Measurements from ENCODE around the gene DCTN5.
A peak's percentile ranks its signal among the peaks of the same experiment; 100 is the strongest.

DCTN5 gene

DNA sequence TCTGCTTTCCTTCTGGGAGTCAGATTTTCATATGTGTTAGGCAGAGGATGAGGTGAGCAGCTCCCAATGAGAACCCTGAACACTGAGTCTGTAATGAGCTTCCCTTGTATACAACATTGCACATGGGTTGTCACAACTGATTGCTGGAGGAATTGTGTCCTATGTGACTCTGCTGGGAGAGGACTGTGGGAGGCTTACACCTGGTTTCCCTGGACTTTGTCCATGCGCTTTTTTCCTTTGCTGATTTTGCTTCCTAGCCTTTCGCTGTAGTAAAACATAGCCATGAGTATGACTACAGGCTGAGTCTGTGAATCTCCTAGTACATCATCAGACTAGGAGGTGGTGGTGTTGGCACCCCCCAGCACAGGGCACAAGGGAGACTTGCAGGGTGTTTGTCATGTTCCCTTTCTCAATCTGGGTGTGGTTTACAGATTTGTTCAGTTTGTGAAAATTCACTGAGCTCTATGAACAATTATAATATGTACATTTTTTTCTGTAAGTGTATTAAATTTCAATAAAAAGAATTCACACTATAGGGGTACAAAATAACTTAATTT is 35.7 kb downstream of the DCTN5 start:
- H3K36me3 ChIP-seq (ENCODE audit: insufficient read depth, low read length), result peaks cover 25% of the 10 kb centered on the region
- no peaks in the 10 kb centered on the region for H3K9me3 ChIP-seq (ENCODE audit: control insufficient read depth, insufficient read depth, low read length)
- no peak overlapping the region for H3K9ac ChIP-seq (ENCODE audit: low read depth, low read length)
- peaks cover 7% of the 10 kb centered on the region; the same call in 1 of the 2 replicates for H3K4me1 ChIP-seq (ENCODE audit: insufficient read depth, low read length)

DNA sequence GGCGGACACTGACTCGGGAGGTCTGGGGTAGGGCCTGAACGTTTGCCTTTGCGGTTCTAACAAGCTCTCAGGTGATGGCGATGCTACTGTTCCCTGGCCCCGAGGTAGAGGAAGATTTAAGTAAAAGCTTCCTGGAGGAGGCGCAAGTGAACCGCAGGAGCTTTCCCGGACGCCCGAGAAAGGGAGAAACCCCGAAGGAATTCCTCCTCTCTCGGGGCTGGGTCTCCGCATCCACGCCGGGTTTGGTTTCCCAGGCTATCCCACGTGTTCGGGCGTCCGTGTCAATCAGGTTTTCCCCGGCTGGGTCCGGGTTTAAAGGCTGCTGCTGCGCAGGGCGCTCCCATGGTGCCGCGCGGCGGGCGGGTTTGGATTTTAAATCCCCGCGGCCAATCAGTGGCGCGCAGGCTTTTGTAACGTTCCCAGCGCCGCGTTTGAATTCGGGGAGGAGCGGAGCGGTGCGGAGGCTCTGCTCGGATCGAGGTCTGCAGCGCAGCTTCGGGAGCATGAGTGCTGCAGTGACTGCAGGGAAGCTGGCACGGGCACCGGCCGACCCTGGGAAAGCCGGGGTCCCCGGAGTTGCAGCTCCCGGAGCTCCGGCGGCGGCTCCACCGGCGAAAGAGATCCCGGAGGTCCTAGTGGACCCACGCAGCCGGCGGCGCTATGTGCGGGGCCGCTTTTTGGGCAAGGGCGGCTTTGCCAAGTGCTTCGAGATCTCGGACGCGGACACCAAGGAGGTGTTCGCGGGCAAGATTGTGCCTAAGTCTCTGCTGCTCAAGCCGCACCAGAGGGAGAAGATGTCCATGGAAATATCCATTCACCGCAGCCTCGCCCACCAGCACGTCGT is 37.4 kb downstream of the DCTN5 start, which contains the start of gene PLK1:
Gene PLK1 (plus strand): TSS at position 460 of the 844 bp plus-strand sequence. CDS start 44 bp downstream, at position 504.
- Histone ChIP-seq H3K36me3 (ENCODE audit: insufficient read depth, low read length) (peaks cover 36% of the 10 kb centered on the region), H3K4me1 (ENCODE audit: insufficient read depth, low read length) (peaks cover 7% of the 10 kb centered on the region; the same call in 1 of the 2 replicates), H3K9me3 (ENCODE audit: control insufficient read depth, insufficient read depth, low read length) (no peaks in the 10 kb centered on the region), H3K9ac (ENCODE audit: low read depth, low read length) (peak within 1 kb of the TSS; percentile 97)

DNA sequence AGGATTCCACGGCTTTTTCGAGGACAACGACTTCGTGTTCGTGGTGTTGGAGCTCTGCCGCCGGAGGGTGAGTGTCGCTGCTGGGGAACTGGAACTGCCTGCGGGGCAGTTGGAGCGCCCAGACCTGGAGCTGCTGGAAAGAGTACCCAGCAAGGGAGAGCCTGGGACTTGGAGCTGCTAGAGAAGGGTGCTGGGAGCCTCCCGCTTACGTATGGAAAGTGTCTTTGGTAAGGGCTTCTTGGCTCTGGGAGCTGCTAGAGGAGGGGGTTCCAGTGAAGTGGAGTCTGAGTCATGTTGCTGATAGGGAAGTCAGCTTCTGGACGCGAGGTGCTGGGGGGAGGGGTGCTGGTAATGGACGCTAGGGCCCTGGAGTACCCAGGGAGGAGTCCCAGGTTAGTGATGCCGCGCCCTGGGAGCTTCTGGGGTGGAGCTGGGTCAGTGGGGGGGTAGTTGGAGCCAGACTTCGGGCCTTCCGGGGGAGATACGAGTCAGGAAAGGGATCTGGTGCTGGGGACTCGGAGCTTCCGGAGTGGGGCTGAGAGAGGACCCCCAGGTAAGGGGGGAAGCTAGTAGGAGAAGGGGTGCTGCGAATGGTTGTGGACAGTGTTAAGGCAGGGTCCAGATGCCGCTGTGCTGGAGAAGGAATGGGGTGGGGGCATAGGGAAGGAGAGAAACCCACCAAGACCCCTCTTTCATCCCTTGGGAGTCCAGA is 38.2 kb downstream of the DCTN5 start:
- Histone ChIP-seq H3K4me1 (ENCODE audit: insufficient read depth, low read length) (peaks cover 7% of the 10 kb centered on the region; the same call in 1 of the 2 replicates), H3K9ac (ENCODE audit: low read depth, low read length) (peak overlapping the region; percentile 97), H3K36me3 (ENCODE audit: insufficient read depth, low read length) (peaks cover 34% of the 10 kb centered on the region)

DNA sequence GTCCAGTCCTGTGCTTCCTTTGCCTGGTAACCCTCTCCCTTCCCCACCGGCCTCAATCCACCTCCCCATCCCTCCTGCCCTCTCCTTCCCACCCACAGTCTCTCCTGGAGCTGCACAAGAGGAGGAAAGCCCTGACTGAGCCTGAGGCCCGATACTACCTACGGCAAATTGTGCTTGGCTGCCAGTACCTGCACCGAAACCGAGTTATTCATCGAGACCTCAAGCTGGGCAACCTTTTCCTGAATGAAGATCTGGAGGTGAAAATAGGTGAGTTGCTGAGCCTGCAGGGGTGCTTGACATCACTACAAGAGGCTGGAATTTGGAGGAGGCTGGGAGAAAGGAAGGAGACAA is 38.7 kb downstream of the DCTN5 start:
- H3K4me1 ChIP-seq (ENCODE audit: insufficient read depth, low read length), result peaks cover 7% of the 10 kb centered on the region; the same call in 1 of the 2 replicates
- H3K36me3 ChIP-seq (ENCODE audit: insufficient read depth, low read length), result peaks cover 34% of the 10 kb centered on the region
- H3K9ac ChIP-seq (ENCODE audit: low read depth, low read length), result peak overlapping the region; percentile 97
- no peaks in the 10 kb centered on the region for H3K9me3 ChIP-seq (ENCODE audit: control insufficient read depth, insufficient read depth, low read length)

More for the DNA sequence above, 38.2 kb downstream of the DCTN5 start:
- no peaks in the 10 kb centered on the region for H3K9me3 ChIP-seq (ENCODE audit: control insufficient read depth, insufficient read depth, low read length)

DNA sequence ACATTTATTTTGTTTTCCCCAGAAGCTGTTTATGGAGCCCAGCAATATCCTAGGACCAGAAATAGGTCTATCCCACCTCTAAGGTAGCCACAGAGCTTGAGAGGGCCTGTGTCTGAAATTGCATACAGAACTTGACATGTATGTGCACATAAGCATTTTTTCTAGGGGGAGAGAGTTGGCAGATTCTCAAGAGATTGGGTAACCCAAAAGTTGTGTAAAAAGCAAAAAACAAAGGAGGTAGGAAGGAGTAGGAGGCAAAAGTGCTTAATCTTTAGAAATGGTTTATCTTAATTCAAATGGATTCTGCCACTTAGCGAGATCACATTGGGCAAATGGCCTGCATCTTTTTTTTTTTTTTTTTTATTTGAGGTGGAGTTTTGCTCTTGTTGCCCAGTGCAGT is 40.9 kb downstream of the DCTN5 start:
- H3K4me1 ChIP-seq (ENCODE audit: insufficient read depth, low read length), result peaks cover 7% of the 10 kb centered on the region; the same call in 1 of the 2 replicates
- peaks cover 37% of the 10 kb centered on the region for H3K36me3 ChIP-seq (ENCODE audit: insufficient read depth, low read length)
- no peaks in the 10 kb centered on the region for H3K9me3 ChIP-seq (ENCODE audit: control insufficient read depth, insufficient read depth, low read length)
- H3K9ac ChIP-seq (ENCODE audit: low read depth, low read length), result no peak overlapping the region

DNA sequence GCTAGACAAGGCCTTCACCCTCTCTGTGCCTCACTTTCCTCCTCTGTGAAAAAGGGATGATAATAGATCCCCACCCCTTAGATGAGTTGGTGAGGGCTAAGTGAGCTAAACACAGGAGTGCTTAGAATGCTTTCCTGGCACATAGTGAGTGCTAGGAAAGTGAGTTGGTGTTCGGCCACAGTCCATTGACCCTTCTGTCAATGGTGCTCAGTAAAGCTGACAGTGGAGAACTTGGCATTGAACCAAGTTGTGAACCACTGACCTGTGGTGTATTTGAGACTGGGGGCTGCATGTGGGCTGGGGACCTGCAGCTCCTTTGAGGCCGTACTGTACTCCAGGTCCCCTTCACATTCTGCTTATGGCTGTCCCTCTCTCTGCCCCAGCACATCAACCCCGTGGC is 42.2 kb downstream of the DCTN5 start:
- H3K9me3 ChIP-seq (ENCODE audit: control insufficient read depth, insufficient read depth, low read length), result no peaks in the 10 kb centered on the region
- no peak overlapping the region for H3K9ac ChIP-seq (ENCODE audit: low read depth, low read length)
- peaks cover 47% of the 10 kb centered on the region for H3K36me3 ChIP-seq (ENCODE audit: insufficient read depth, low read length)
- peaks cover 7% of the 10 kb centered on the region; the same call in 1 of the 2 replicates for H3K4me1 ChIP-seq (ENCODE audit: insufficient read depth, low read length)

DNA sequence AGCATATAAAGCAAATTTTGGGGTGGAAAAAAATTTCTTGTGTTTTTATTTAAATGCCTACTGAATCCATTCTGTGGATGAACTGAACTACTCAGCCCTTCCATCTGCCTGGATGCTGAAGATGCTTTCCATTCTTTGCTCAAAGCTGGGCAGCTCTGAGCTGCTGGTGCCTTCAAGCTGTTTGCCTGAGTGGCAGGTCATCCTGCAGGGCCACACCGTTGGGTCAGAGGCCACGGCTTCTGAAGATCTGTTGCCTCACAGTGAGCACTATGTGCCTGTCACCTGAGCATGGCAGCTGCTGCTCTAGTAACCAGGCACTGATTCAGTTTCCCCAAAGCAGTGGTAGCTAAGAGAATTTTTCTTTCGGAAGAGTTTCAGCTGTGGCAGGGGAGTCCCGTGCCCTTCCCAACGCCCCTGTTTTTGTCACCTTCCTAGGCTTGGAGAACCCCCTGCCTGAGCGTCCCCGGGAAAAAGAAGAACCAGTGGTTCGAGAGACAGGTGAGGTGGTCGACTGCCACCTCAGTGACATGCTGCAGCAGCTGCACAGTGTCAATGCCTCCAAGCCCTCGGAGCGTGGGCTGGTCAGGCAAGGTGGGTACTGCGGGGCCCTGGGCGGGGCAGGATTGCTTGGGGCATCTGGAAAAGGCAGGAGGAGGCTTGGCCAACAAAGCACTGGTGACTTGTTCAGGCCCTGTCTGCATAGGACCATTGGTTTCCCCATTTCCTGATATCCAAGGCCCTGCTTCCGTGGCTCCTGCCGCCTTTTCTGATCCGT is 46.0 kb downstream of the DCTN5 start:
- Histone ChIP-seq H3K9me3 (ENCODE audit: control insufficient read depth, insufficient read depth, low read length) (no peaks in the 10 kb centered on the region), H3K9ac (ENCODE audit: low read depth, low read length) (no peak overlapping the region), H3K36me3 (ENCODE audit: insufficient read depth, low read length) (peaks cover 33% of the 10 kb centered on the region), H3K4me1 (ENCODE audit: insufficient read depth, low read length) (no peaks in the 10 kb centered on the region)

DNA sequence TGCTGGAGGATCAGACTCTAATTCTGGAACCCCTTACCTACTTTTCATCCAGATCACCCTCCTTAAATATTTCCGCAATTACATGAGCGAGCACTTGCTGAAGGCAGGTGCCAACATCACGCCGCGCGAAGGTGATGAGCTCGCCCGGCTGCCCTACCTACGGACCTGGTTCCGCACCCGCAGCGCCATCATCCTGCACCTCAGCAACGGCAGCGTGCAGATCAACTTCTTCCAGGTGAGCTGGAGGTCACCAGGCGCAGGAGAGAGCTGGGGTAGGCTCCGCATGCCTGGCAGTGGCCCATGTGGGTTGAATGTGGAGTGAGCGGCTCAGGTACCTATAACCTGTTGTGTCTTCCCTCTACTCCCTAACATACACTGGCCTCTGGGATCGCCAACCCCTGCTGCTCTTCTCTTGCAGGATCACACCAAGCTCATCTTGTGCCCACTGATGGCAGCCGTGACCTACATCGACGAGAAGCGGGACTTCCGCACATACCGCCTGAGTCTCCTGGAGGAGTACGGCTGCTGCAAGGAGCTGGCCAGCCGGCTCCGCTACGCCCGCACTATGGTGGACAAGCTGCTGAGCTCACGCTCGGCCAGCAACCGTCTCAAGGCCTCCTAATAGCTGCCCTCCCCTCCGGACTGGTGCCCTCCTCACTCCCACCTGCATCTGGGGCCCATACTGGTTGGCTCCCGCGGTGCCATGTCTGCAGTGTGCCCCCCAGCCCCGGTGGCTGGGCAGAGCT is 48.3 kb downstream of the DCTN5 start:
- H3K36me3 ChIP-seq (ENCODE audit: insufficient read depth, low read length), result peaks cover 20% of the 10 kb centered on the region
- H3K9me3 ChIP-seq (ENCODE audit: control insufficient read depth, insufficient read depth, low read length), result no peaks in the 10 kb centered on the region
- no peak overlapping the region for H3K9ac ChIP-seq (ENCODE audit: low read depth, low read length)
- H3K4me1 ChIP-seq (ENCODE audit: insufficient read depth, low read length), result no peaks in the 10 kb centered on the region

DNA sequence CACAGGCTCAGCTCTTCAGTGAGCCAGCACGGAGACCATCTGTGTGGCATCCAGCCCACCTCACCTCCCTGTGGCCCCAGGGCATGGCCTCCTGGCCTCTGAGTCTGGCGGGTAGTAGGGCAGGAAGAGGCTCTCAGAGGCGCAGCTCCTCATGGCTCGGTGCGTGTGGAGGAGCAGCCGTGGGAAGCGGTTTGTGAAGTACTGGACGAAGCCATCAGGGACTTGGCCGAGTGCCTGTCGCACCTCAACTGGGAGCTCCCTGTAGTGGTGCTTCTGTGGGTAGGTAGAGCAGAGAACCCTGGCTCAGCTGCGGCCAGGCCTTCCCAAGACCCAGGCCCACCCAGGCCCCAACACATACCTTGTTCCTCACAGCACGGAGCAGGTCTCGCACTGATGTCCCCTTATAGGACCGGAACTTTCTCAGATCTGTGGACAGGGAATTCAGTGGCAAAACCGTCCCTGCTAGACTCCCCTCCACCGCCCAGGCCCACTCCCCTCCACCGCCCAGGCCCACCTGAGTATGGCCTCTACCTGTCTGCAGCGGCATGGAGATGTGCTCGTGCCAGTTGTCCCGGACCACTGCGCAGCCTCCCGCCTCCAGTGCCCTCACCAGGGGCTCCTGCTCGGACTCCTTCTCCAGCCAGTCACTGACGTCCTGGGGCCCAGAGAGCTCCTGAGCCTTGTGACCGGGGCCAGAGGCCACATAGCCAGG is 49.7 kb downstream of the DCTN5 start:
- Histone ChIP-seq H3K9me3 (ENCODE audit: control insufficient read depth, insufficient read depth, low read length) (no peaks in the 10 kb centered on the region), H3K4me1 (ENCODE audit: insufficient read depth, low read length) (no peaks in the 10 kb centered on the region), H3K36me3 (ENCODE audit: insufficient read depth, low read length) (peaks cover 20% of the 10 kb centered on the region), H3K9ac (ENCODE audit: low read depth, low read length) (no peak overlapping the region)

DNA sequence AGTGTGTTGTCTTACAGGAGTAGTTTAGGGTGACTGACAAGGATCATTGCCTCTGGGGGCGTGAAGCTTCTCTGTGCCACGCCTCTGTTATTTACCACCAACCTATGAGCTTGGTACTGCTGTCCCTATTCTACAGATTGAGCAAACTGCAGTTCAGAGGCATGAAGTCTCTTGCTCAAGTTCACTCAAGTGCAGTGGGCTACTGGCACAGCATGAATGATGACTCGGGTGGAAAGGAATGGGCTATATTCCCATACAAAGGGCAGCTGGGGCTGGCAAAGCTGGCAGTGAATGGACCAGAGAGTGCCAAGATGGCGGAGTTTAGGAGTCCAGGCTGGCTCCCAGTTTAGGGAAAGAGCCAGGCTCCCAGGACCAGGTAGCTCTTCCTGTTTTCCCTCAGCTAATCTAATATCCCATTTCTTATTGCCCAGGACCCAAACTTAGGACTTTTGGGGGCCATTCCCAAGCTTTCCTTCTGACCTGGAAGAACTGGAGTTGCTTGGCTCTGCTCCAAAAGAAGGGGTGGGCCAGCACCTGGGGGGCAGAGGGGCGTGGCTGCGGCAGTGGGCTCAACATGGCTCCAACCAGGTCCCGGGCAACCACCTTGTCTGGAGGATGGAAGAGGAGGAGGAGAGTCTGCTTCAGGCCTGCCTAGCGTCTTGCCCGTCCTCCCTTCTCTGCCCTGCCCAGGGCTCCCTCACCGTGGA is 50.4 kb downstream of the DCTN5 start:
- H3K9me3 ChIP-seq (ENCODE audit: control insufficient read depth, insufficient read depth, low read length), result no peaks in the 10 kb centered on the region
- peaks cover 20% of the 10 kb centered on the region for H3K36me3 ChIP-seq (ENCODE audit: insufficient read depth, low read length)

DNA sequence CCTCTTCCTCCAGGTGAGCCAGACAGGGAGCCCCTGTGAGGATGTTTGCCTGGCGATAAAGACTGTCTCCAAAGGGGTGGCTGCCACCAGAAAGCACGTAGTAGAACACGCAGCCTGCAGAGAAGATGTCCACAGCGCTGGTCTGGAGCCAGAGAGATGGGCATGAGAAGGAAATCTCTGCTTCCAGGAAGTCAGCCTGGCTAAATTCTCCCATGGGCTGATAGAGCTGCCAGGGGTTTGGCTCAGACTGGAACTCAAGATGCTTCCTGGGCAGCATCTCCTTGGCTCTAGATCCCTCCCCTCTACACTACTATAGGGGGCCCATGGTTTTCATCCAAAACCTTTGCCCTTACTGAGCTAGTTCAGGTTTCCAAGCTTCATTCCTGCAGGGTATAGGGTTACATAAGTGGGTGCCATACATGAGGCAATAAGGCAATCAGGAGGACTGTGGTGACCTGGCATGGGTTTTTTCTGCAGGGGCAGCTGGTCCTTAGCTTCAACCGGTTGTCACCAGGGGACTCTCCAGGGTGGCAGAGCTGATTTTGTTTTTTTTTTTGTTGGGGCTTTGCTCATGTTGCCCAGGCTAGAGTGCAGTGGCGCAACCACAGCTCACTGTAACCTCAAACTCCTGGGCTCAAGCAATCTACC is 51.0 kb downstream of the DCTN5 start:
- Histone ChIP-seq H3K4me1 (ENCODE audit: insufficient read depth, low read length) (no peaks in the 10 kb centered on the region), H3K9me3 (ENCODE audit: control insufficient read depth, insufficient read depth, low read length) (no peaks in the 10 kb centered on the region), H3K9ac (ENCODE audit: low read depth, low read length) (no peak overlapping the region), H3K36me3 (ENCODE audit: insufficient read depth, low read length) (peaks cover 17% of the 10 kb centered on the region)

More for the DNA sequence above, 50.4 kb downstream of the DCTN5 start:
- Histone ChIP-seq H3K4me1 (ENCODE audit: insufficient read depth, low read length) (no peaks in the 10 kb centered on the region), H3K9ac (ENCODE audit: low read depth, low read length) (no peak overlapping the region)

DNA sequence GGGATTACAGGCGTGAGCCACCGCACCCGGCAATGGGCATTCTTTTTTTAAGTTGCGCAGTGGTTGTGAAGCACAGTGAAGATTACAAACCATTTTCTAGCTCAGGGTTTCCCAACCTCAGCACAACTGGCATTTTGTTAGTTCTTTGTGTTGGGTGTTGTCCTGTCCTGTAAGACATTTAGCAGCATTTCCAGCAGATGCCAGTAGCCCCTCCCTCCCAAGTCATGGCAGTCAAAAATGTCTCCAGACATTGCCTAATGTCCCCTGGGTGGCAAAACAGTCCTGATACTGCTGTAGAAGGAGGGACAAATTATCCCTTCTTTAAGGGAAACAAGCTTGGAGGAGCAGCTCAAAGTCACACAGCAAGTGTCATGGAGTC is 53.0 kb downstream of the DCTN5 start:
- H3K4me1 ChIP-seq (ENCODE audit: insufficient read depth, low read length), result no peaks in the 10 kb centered on the region
- peak overlapping the region; percentile 56 for H3K9ac ChIP-seq (ENCODE audit: low read depth, low read length)
- H3K9me3 ChIP-seq (ENCODE audit: control insufficient read depth, insufficient read depth, low read length), result no peaks in the 10 kb centered on the region
- peaks cover 3% of the 10 kb centered on the region for H3K36me3 ChIP-seq (ENCODE audit: insufficient read depth, low read length)
